GM10847 (cell line): ENCODE data around the gene OTOS.

Experiments
- POLR2A ChIP-seq: IDR thresholded peaks from 2 replicates; pipeline ENCODE4 v1.6.1; 2011; ENCODE audit not compliant: insufficient read length; ENCODE audit errors: extremely low read depth

The OTOS gene

DNA sequence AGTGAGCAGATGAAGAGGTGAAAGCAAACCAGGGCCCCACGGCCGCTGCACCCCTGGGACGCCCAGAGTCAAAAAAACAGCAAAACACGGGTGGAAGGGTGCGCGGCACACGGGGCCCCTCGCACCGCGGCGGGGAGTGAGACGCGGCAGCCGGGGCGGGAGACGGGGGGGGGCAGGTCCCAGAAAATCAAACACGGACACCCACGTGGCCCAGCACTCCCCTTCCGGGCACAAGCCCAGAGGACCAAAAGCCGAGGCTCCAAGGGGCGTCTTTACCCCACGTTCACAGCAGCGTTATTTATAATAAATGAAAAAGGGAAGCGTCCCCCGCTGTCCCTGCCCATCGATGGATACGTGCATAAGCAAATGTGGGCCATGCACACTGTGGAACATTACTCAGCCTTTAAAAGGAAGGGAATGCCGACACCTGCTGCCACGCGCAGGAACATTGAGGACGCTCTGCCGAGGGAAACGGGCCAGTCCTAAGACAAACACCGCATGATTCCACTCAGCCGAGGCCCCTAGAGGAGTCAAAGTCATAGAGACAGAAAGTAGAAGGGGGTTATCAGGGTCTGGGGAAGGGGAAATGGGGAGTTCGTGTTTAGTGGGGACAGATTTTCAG, 3.7 kb downstream of the OTOS start:
- no peak for TF ChIP-seq POLR2A

DNA sequence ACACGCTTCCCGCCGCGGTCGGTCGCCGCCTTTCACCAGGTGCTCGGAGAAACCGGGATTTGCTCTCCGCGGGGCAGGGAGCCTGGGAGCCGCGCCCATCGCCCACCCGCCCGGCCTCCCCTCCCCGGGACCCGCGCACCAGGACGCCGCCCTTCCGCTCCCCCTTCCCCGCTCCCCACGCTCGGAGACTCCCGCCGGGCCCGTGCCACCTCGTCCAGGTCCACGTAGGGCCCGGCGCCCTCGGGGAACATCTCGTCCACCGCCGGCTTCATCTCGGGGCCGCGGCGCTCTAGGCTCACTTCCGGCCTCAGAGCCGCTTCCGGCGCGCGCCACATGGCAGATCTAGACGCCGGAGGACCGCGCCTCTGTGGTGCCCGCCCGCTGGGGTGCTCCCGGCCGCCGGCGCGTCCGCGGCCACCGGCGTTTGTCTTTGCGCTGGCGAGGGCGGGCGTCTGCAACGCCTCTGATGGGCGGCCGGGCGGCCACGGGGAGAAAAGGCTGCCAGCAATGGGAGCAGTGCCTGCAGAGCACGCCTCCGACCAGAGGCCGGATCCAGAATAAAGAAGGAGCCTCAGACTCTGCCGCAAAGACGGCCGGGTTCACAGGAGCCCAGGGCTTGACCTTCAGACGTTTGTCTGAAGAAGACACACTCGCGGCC, 4.3 kb downstream of the OTOS start, which contains the start of gene COPS9:
Gene COPS9, minus strand, starts transcription at position 293 of the 658 bp plus-strand sequence. Its CDS starts 21 bp downstream, at position 272.
- peak; percentile 75 for TF ChIP-seq POLR2A

DNA sequence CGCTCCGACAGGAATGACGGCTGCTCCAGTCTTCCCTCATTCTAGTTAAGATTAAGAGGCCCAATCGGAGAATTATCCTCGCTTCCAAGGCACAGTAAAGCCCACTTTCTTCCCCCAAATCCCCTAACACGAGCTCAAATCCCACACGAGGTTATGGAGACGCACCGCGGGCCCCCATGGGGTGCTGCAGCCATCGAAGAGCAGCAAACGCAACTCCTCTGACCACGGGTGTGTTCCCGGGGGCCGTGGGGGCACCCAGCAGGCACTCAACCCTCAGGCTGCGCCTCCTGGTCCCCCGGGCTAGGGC, 4.8 kb downstream of the OTOS start:
- no peak for TF ChIP-seq POLR2A

DNA sequence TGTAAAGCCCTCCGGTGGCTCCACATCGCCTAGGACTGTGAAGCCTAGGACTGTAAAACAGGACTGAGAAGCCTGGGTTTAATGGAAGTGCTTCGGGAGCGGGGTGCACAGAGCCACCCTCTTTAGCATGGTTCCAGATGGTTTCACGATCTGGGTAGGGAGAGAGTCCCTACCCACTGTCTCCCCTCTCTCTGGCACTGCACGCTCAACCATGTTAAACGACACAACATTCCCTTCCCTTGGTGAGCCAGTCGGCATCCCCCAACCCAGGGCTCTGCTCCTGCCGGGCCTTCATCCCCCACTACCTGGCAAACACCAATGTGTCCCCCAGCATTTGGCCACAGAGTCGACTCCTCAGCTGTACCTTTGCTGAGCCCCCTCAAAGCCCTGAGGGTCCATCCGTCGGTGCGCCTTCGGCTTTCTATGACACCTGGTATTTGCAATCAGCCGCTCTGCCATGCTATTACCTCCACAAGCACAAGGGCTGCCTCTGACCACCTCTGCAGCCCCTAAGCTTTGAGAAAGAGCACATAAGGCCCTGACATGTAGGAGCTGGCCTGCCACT, 5.4 kb downstream of the OTOS start:
- TF ChIP-seq POLR2A: no peak

DNA sequence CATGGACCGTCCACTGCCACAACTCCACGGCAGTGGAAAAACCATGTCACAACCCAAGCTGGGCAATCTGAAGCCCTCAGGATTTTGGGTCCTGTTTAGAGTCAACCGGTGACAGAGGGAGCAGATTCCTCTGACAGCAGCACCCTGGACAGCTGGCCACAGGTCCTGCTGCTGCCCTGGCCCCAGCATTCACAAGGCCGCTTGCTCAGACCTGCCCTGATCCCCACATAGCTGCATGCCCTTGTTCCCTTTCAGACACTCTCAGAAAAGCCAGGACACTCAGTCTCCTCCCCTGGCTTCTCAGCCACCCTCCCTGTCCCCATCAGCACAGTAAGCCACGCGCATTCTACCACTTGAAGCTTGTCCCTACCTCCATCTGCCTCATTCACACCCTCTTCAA, 6.0 kb downstream of the OTOS start:
- TF ChIP-seq POLR2A: no peak

DNA sequence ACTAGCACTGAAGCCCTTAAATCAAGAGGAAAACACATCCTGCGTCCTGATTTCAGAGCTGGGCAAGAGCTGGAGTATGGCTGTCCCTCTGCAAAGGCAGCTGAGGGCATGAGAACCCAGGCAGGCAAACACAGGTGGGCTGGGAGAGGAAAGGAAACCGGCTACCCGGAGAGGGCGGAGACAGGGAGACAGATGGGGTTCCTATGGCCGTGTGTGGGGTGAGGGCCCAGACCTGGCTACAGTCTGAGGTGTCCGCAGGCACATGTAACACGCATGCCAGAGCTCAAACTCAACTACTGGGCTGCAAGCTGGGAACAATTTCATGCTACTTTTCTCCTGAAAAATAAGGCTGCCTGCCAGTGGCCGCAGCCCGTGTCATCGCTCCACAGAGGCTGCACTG, 7.1 kb downstream of the OTOS start:
- TF ChIP-seq POLR2A: no peak

DNA sequence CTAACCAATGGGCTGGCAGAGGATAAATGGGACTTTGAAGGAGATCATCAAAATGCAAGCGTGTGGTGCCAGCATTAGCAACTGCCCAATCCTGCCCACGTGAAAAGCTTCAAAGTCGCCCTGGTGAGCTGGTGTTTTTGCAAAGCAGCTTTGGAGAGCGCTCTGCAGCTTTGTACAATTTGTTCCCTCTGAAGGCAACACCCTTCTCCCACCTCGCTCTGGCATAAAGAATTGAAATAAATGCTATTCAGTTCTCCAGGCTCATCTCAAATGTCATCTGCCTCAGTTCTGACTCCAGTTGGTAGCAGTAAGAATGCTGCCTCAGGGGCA, 7.8 kb downstream of the OTOS start:
- no peak for TF ChIP-seq POLR2A

DNA sequence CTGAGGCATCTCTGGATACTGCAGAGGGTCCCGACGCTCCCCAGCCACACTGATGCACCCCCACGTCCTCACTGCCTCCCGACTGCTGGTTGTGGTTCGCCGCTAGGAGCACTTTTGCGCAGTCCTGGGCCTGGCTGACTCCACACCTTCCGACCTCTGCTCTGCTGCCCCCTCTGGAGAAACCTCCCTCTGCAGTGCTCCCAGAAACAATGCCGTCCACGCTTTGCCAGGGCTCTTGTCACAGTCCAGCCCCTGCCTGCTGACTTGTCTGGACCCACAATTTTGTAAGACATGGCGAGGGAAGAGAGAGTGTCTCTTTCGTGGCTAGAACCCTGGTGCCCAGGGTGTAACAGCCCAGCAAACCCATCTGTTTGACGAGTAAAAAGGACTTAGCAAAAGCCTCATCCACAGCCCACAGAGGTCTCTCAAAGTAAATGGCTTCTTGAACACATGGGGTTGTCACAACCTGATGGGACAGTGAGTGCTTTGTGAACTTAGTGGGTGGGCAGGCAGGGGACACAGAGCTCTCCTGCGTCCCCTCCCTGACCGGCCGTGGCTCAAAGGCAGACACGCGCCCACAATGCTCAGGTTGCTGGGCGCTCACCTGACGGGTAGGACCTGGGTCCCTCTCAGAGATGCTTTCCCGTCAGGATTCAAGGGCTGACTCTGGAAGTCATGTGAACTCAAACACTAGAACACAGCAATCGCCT, 8.4 kb downstream of the OTOS start:
- no peak for TF ChIP-seq POLR2A

DNA sequence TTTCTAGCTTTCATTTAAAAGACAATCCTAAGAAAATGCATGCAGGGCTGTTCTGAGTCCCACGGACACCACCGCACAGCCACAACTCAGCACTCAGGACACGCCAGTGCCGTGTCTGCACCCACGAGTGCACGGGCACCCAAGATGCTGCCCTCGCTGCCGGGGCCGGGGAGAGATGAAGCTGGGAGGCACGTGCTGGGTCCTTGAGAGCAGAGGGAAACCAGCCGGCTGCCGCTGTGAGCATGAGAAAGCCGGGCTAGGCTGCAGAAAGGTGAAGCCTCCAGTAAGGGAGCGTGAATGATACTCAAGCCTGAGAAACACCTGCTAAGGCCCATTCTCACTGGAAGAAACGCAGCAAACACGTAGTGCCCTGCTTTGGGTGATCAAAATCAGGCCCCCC, 9.2 kb downstream of the OTOS start:
- TF ChIP-seq POLR2A: no peak

DNA sequence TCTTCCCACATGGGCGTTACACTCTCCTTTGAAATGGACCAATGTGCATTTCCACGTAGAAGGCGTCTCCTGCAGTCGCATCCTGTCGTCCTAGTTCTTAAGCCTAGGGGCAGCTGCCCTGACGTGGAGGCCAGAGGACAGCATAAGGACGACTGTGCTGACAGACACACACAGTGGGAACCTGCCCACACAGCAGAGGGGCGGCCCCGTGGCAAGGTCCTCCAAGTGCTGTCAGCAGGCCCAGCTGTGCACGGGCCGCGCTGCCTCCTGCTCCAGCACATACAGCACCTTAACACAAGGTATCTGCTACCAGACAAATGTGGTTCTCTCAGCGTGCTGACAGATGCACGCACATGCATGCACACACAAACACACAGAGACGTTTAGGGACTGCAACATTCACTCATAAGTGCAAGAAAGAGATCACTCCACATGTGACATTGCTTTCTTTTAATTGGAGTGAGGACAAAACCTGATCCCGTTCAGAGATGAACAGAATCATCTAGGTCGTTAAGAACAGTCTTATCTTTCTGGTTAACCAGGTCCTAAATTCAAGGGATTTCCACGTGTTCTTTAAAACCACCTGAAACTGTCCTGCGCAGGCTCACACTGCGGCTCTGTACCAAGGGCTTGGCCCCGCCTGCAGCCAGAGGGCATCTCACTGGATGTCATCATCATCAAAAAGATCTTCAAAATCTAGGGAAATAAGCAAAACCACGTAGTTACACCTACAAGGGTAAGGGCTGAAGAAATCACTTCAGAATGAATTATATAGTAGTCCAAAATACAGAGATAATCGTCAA, 9.9 kb downstream of the OTOS start:
- no peak for TF ChIP-seq POLR2A

DNA sequence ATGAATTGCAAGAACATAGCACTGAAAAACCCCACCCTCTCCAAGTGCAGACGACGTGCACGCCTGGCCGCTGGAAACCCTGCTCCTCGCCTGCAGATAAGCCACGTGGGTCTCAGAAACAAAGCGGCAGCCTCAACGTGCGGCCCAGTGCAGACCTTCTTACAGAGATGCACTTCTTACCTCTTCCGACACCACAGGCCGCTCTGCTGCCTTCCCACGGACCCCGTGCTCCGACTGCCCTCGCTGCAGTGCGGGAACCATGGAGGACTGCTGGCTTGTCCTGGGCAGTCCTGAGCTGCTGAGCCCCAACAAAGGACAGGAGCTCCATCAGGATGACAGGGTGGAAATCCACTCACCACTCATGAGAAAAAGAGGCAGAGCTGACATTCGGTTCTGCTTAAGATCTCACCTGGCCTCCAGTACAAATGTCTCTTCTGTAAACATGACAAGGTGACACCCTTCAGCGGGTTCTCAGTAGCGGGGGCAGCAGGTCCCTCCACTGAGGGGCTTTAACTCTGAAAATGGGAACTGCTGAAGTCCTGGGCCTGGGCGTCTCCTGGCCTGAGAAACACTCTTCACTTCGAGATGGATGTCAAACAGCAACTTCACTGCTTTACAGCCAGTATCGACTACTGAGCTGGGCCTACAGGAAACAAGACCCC, 10.6 kb downstream of the OTOS start:
- TF ChIP-seq POLR2A: no peak

DNA sequence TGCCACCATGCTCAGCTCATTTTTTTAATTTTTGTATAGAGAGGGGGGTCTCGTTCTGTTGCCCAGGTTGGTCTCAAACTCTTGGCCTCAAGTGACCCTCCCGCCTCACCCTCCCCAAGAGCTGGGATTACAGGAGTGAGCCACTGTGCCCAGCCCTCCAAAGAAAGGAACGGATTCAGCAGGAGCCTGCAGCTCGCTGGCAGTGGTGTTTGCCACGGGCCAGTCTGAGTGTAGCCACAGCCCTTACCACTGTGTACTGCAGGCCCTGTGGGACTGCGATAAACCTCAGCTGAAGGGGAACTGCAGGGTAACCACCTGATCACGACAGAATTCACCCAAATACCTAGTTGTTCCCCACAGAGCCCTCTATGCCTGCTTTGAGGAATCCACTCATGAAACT, 11.1 kb downstream of the OTOS start:
- TF ChIP-seq POLR2A: no peak

DNA sequence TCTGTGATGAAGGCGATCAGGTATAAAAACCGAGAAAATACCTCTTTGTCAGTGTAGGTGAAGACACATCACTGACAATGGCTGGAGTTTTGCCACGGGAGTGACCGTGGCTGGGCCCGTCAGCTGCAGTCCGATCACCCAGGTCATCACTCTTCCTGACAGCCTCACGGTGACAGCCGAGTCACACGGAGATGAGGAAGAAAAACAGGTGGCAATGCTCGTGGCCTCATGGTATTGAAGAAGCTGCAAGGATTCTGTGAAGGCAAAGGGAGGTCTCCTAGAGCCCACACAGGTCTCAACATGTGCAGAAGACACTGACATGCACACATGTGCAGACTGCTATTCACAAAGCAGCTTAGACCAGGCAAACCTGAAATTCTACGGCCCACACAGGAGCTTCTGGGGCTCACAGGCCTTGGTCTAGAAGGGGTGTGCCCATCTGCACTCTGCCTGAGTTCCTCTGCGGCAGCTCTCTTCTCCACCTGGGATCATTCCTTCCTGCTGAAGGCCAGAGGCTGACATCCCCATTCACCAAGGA, 11.8 kb downstream of the OTOS start:
- no peak for TF ChIP-seq POLR2A

DNA sequence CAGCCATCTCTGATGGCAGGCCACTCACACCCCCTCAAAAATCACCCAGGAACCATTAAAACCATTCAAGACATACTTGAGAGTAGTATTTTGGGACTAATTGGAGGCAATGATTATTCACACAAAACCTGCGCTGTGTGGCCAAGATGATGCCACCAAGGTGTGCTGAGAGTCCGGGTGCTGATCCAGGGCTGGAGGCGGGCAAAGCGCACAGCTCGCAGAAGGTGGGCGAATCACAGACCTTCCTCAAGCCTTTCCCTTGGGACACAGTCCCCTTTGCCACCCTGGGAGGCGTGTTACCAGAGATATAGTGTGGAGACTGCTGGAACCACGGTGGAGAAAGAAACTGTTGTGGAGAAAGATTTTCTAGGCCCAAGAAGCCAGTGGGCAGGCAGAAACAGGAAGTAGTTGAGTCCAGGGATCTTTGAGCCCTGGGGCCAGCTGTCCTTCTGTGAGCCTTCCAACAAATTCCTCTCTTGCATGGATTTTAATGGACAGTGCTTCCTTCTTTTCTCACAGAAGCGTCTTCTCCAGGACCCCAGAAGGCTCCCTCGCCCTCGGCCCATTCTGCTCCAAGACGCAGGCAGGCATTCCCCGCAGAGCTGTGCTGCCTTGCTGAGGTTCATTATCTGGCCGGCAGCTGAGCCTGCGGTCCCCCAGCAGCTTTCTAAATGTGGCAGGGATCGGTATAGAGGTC, 12.4 kb downstream of the OTOS start:
- TF ChIP-seq POLR2A: no peak
